GM12891 (cell line): ENCODE results near the gene TLE1.

Source experiments
- PAX5 ChIP-seq: IDR thresholded peaks from 2 replicates; pipeline ENCODE4 v1.6.1; 2011; ENCODE audit warnings: low read length, moderate library complexity, mild to moderate bottlenecking; ENCODE audit not compliant: insufficient read depth, severe bottlenecking
- POLR2A ChIP-seq: IDR thresholded peaks from 2 replicates; pipeline ENCODE4 v1.6.1; 2011; ENCODE audit warnings: low read depth, low read length, control low read depth
- POLR2AphosphoS5 ChIP-seq: IDR thresholded peaks from 2 replicates; pipeline ENCODE4 v1.6.1; 2011; ENCODE audit warnings: low read depth, low read length, control low read depth
- SPI1 ChIP-seq: IDR thresholded peaks from 2 replicates; pipeline ENCODE4 v1.6.1; 2011; ENCODE audit warnings: low read depth, low read length, control low read depth

- TF ChIP-seq PAX5 (no peak), POLR2AphosphoS5 (no peak), POLR2A (no peak), SPI1 (no peak)
Observed at GRCh38 chr9:81631218-81631745, 58.1 kb downstream of the TLE1 start.
